ENCODE results near the gene MRPL21. TPM values are rescaled to one million over a fixed set of nuclear protein-coding genes. Genes with fewer than 3 reads are reported as not detected.

The MRPL21 gene
- total and polyA plus RNA-seq, 2 of the 8 experiments (the other 6 are each of a cell fraction or from before 2014, with no cell fraction given), result 102 to 107 TPM

DNA sequence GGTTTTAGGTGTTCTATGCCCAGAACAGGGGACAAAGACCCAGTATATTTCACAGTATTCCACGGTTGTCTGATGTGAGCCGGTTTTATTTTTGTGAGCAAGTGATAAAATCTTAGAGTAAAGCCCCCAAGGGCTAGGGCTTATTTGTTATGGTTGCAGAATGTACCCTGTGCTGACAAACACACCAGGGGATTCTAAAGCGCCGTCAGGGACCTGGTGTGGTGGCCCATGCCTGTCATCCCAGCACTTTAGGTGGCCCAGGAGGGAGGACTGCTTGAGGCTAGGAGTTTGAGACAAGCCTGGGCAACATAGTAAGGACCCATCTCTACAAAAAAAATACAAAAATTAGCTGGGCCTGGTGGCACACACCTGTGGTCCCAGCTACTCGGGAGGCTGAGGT lies 22.8 kb downstream of the MRPL21 start:
- POLR2A ChIA-PET (ENCODE audit: partially characterized antibody), result interaction anchor here (1.0 to 1.2 kb wide), 2 partner anchors 8 to 10 kb away, joined by 3 read pairs; no protein-coding TSS in a partner anchor

More for the DNA sequence above, 22.8 kb downstream of the MRPL21 start:
- Histone ChIP-seq H3K56ac (replicated peaks; ENCODE audit: insufficient read length, low read depth, low read length) (no peak overlapping the region), H3K79me1 (ENCODE audit: low read depth, low read length) (no peaks in the 10 kb centered on the region), H3K23me2 (ENCODE audit: low read depth, low read length) (no peaks in the 10 kb centered on the region), H2BK20ac (ENCODE audit: low read length) (no peak overlapping the region), H2BK5ac (ENCODE audit: low read depth, low read length) (no peak overlapping the region), H3K4me1 (replicated peaks in 1 of 4; ENCODE audit: control insufficient read depth in 3 of 4, insufficient read depth in 4 of 4, low read length in 3 of 4) (no peaks in the 10 kb centered on the region; a peak in 2 of 7 replicates), H2BK120ac (replicated peaks; ENCODE audit: low read depth, low read length) (no peak overlapping the region), H4K20me1 (replicated peaks in 1 of 2; ENCODE audit: control insufficient read depth in 1 of 2, insufficient read depth in 2 of 2, low read length in 2 of 2) (peaks cover 0 to 2% of the 10 kb centered on the region in 2 experiments), H2AFZ (ENCODE audit: low read length) (no peak overlapping the region), H3K36me3 (ENCODE audit: control insufficient read depth in 2 of 4, insufficient read depth in 4 of 4, low read length in 3 of 4) (no peaks in the 10 kb centered on the region), H3K9me3 (ENCODE audit: insufficient read depth in 2 of 2, low read depth in 1 of 2, low read length in 1 of 2) (no peaks in the 10 kb centered on the region), H3K4ac (replicated peaks; ENCODE audit: insufficient read length, low read depth, low read length) (no peak overlapping the region), H3K27ac (ENCODE audit: low read depth, low read length) (no peak overlapping the region), H2AK5ac (ENCODE audit: low read depth, low read length) (no peak overlapping the region), H4K91ac (replicated peaks; ENCODE audit: insufficient read length, low read length) (no peak overlapping the region), H2BK15ac (ENCODE audit: low read length) (no peak overlapping the region), H3K18ac (ENCODE audit: extremely low read depth, low read length) (no peak overlapping the region), H3K4me3 (ENCODE audit: extremely low read depth in 1 of 4, insufficient read depth in 2 of 4, low read depth in 3 of 4, low read length in 4 of 4) (no peak overlapping the region), H4K8ac (ENCODE audit: extremely low read depth, insufficient read depth, low read length) (no peak overlapping the region), H3K9ac (replicated peaks in 1 of 4; ENCODE audit: extremely low read depth in 1 of 4, low read depth in 3 of 4, low read length in 3 of 4) (no peak overlapping the region), H2BK12ac (ENCODE audit: low read depth, low read length) (no peak overlapping the region), H3K23ac (ENCODE audit: insufficient read length) (no peak overlapping the region), H3K79me2 (ENCODE audit: control insufficient read depth in 1 of 2, insufficient read depth in 2 of 2, low read length in 2 of 2) (no peaks in the 10 kb centered on the region), H3K14ac (ENCODE audit: insufficient read length) (no peak overlapping the region), H3K27me3 (replicated peaks in 1 of 4; ENCODE audit: control insufficient read depth in 3 of 4, extremely low read depth in 1 of 4, insufficient read depth in 3 of 4, low read length in 3 of 4) (no peaks in the 10 kb centered on the region), H4K5ac (ENCODE audit: insufficient read length, low read depth, low read length) (no peak overlapping the region), H3K4me2 (ENCODE audit: insufficient read depth in 1 of 2, low read depth in 2 of 2, low read length in 2 of 2) (no peak overlapping the region)
- TF ChIP-seq JUND (IDR thresholded peaks at IDR 0.05; ENCODE audit: low read length) (no peak), PHF8 (conservative IDR thresholded peaks at IDR 0.05; ENCODE audit: low read depth, low read length) (no peak), SP1 (IDR thresholded peaks at IDR 0.05; ENCODE audit: low read depth, low read length) (no peak), RAD21 (IDR thresholded peaks at IDR 0.05 in 1 of 2, conservative IDR thresholded peaks at IDR 0.05 in 1 of 2; ENCODE audit: low read depth in 2 of 2, low read length in 2 of 2) (no peak), CHD2 (IDR thresholded peaks at IDR 0.05; ENCODE audit: low read length) (no peak)
- FAIRE-seq, result no peak
- CTCF ChIA-PET (ENCODE audit: partially characterized antibody), result interaction anchor here (3.3 kb wide), 1 partner anchor 9 kb away, joined by 15 read pairs; no protein-coding TSS in a partner anchor
- WGBS, 2 experiments (ENCODE audit: extremely low coverage in 1 of 2, insufficient coverage in 1 of 2, insufficient read length in 1 of 2, insufficient replicate concordance in 2 of 2, low coverage in 1 of 2, low lambda C conversion rate in 2 of 2, missing lambda C conversion rate in 1 of 2), result 95% methylated on average over 5 of the region's 5 CpGs; no CpG with 5 or more reads in 1 of the 2 experiments
- no peak for DNase-seq (ENCODE audit: low read depth in 1 of 2, low spot score in 2 of 2)
